KMS-11 (cell line): Measurements from ENCODE around the gene CCS.

Source experiments
- H2AFZ ChIP-seq: fragments of 200-600 bp; sonication (generic); 2 replicates; pipeline ENCODE4 v1.6.1; 2016; ENCODE audit warnings: antibody characterized with exemption, mixed run types, low read depth
- H3K27ac ChIP-seq: fragments of 200-600 bp; sonication (generic); 2 replicates; pipeline ENCODE4 v1.6.1; 2016; ENCODE audit warnings: mild to moderate bottlenecking, mixed run types
- H3K27me3 ChIP-seq: fragments of 200-600 bp; sonication (generic); 2 replicates; pipeline ENCODE4 v1.6.1; 2017; ENCODE audit warnings: mild to moderate bottlenecking, low read depth, mixed run types, moderate library complexity; ENCODE audit not compliant: insufficient read depth
- H3K36me3 ChIP-seq: fragments of 200-600 bp; sonication (generic); 2 replicates; pipeline ENCODE4 v1.6.1; 2017; ENCODE audit warnings: mild to moderate bottlenecking, mixed run types; ENCODE audit not compliant: insufficient read depth
- H3K4me1 ChIP-seq: fragments of 200-600 bp; sonication (generic); 2 replicates; pipeline ENCODE4 v1.6.1; 2016; ENCODE audit warnings: mild to moderate bottlenecking, low read depth, mixed run types; ENCODE audit not compliant: poor library complexity, severe bottlenecking
- H3K4me2 ChIP-seq: fragments of 200-600 bp; sonication (generic); 2 replicates; pipeline ENCODE4 v1.7.0; 2016; ENCODE audit warnings: mild to moderate bottlenecking, mixed run types
- H3K4me3 ChIP-seq: fragments of 200-600 bp; sonication (generic); IDR thresholded peaks from 2 replicates; pipeline ENCODE4 v1.6.1; 2017; ENCODE audit warnings: low read depth, low read length, mixed read lengths; ENCODE audit not compliant: insufficient read depth
- H3K79me2 ChIP-seq: fragments of 200-600 bp; sonication (generic); 2 replicates; pipeline ENCODE4 v1.6.1; 2016; ENCODE audit warnings: low read depth, mixed run types; ENCODE audit not compliant: insufficient read depth
- H3K9ac ChIP-seq: fragments of 200-600 bp; sonication (generic); 2 replicates; pipeline ENCODE4 v1.6.1; 2016; ENCODE audit warnings: mild to moderate bottlenecking, mixed run types
- H4K20me1 ChIP-seq: fragments of 200-600 bp; sonication (generic); 2 replicates; pipeline ENCODE4 v1.6.1; 2016; ENCODE audit warnings: mild to moderate bottlenecking, mixed run types; ENCODE audit not compliant: insufficient read depth
- CTCF ChIP-seq: fragments of 200-600 bp; sonication (generic); conservative IDR thresholded peaks from 2 replicates; pipeline ENCODE4 v1.6.1; 2017; ENCODE audit warnings: low read depth, mild to moderate bottlenecking, antibody characterized with exemption, low read length, moderate library complexity, mixed read lengths

The CCS gene

GRCh38 chr11:66591175-66591574 lies 1.8 kb upstream of the CCS start:
- H3K27ac ChIP-seq, result no peak overlapping the region
- no peaks in the 10 kb centered on the region; the same call in 1 of the 2 replicates for H3K27me3 ChIP-seq
- H3K4me3 ChIP-seq, result no peak overlapping the region
- no peak overlapping the region for H3K9ac ChIP-seq
- peaks cover 8% of the 10 kb centered on the region; the same call in 1 of the 2 replicates for H3K79me2 ChIP-seq
- peaks cover 5% of the 10 kb centered on the region for H3K4me1 ChIP-seq
- no peaks in the 10 kb centered on the region for H3K36me3 ChIP-seq
- H4K20me1 ChIP-seq, result no peaks in the 10 kb centered on the region
- H2AFZ ChIP-seq, result no peak overlapping the region
- TF ChIP-seq CTCF, result no peak
- H3K4me2 ChIP-seq, result no peak overlapping the region

DNA sequence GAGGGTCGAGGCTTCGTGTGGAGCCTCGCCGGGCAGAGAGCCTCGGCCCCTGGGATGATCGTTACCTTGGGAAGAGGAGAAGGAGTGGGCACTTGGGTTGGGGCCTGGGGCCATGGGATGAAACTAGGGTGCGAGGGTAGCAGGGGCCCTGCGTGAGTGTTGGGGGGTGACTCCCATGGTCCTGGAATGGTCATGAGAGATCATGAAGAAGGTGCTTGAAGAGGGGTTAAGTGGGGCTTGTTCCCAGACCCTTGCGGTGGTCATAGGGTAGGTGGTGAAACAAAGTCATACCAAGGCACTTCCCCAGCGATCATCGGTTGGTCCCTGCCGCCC lies 284 bp downstream of the CCS start:
- TF ChIP-seq CTCF, result no peak
- no peaks in the 10 kb centered on the region for H3K36me3 ChIP-seq
- H3K4me1 ChIP-seq, result peaks cover 5% of the 10 kb centered on the region
- peak overlapping the region; percentile 59; the same call in 1 of the 2 replicates for H3K9ac ChIP-seq
- H3K4me3 ChIP-seq, result peak overlapping the region; percentile 55
- H3K27ac ChIP-seq, result 0 out of 2 replicates have a peak overlapping the region, but pooled peaks have one; percentile 23
- H3K27me3 ChIP-seq, result no peaks in the 10 kb centered on the region; the same call in 1 of the 2 replicates
- H3K79me2 ChIP-seq, result peaks cover 8% of the 10 kb centered on the region; the same call in 1 of the 2 replicates
- peak overlapping the region; percentile 90 for H2AFZ ChIP-seq
- H4K20me1 ChIP-seq, result no peaks in the 10 kb centered on the region
- peak overlapping the region; percentile 79 for H3K4me2 ChIP-seq

GRCh38 chr11:66593650-66594049 lies 665 bp downstream of the CCS start:
- peak overlapping the region; percentile 79 for H3K4me2 ChIP-seq
- peak overlapping the region; percentile 90; the same call in 1 of the 2 replicates for H2AFZ ChIP-seq
- H3K36me3 ChIP-seq, result no peaks in the 10 kb centered on the region

GRCh38 chr11:66595245-66595904 lies 2.4 kb downstream of the CCS start:
- H3K4me2 ChIP-seq, result no peak overlapping the region
- no peaks in the 10 kb centered on the region for H3K36me3 ChIP-seq
- no peak overlapping the region for H2AFZ ChIP-seq
- no peak overlapping the region for H3K4me3 ChIP-seq
- H4K20me1 ChIP-seq, result no peaks in the 10 kb centered on the region
- TF ChIP-seq CTCF, result no peak
- no peaks in the 10 kb centered on the region; the same call in 1 of the 2 replicates for H3K27me3 ChIP-seq
- peaks cover 8% of the 10 kb centered on the region; the same call in 1 of the 2 replicates for H3K79me2 ChIP-seq
- no peak overlapping the region for H3K27ac ChIP-seq
- peaks cover 5% of the 10 kb centered on the region for H3K4me1 ChIP-seq
- H3K9ac ChIP-seq, result no peak overlapping the region

More at GRCh38 chr11:66593650-66594049, 665 bp downstream of the CCS start:
- Histone ChIP-seq H3K4me3 (peak overlapping the region; percentile 55), H3K4me1 (peaks cover 5% of the 10 kb centered on the region), H3K27me3 (no peaks in the 10 kb centered on the region; the same call in 1 of the 2 replicates), H3K79me2 (peaks cover 8% of the 10 kb centered on the region; the same call in 1 of the 2 replicates), H3K27ac (no peak overlapping the region), H3K9ac (peak overlapping the region; percentile 59; the same call in 1 of the 2 replicates), H4K20me1 (no peaks in the 10 kb centered on the region)
- no peak for TF ChIP-seq CTCF
